Activated B cell treated with CpG ODN at 0.5 μM for 24 hours (primary cell): ENCODE measurements around the gene MAMDC2. TPM values are rescaled to one million over a fixed set of nuclear protein-coding genes. Genes with fewer than 3 reads are reported as not detected.

Experiments used
- ATAC-seq: fragments of 200-7000 bp; cut with Tn5 transposase; one replicate; pipeline ENCODE4 v1.10.0; 2021; ENCODE audit warnings: low read depth, mild to moderate bottlenecking, moderate library complexity
- CTCF ChIA-PET: fragments of 350-600 bp; sonication (Branson Sonifier 250); formaldehyde crosslinking; loops from one replicate; lab custom pipeline; 2021; ENCODE audit warnings: antibody characterized with exemption; lab: Charles Lee
- POLR2A ChIA-PET: fragments of 350-600 bp; sonication (Branson Sonifier 250); formaldehyde crosslinking; loops from one replicate; lab custom pipeline; 2021; ENCODE audit warnings: antibody characterized with exemption; lab: Charles Lee
- DNase-seq: peaks from one replicate; pipeline ENCODE4 v3.0.0; 2022
- H3K27ac Mint-ChIP-seq: one replicate; pipeline ENCODE4 v1.8.0; 2020; ENCODE audit warnings: mixed read lengths
- H3K27me3 Mint-ChIP-seq: one replicate; pipeline ENCODE4 v1.8.0; 2021; ENCODE audit warnings: mixed read lengths
- H3K36me3 Mint-ChIP-seq: one replicate; pipeline ENCODE4 v1.8.0; 2021; ENCODE audit warnings: low read depth, mixed read lengths
- H3K4me1 Mint-ChIP-seq: one replicate; pipeline ENCODE4 v1.8.0; 2021; ENCODE audit warnings: mixed read lengths
- H3K4me3 Mint-ChIP-seq: one replicate; pipeline ENCODE4 v1.8.0; 2020; ENCODE audit warnings: mild to moderate bottlenecking, mixed read lengths
- H3K9me3 Mint-ChIP-seq: one replicate; pipeline ENCODE4 v1.8.0; 2020; ENCODE audit warnings: mixed read lengths
- CTCF ChIP-seq: fragments of 200-600 bp; IDR thresholded peaks from one replicate; pipeline ENCODE4 v1.8.0; 2022; ENCODE audit warnings: antibody characterized with exemption, mild to moderate bottlenecking
- intact Hi-C: fragments of 100-400 bp; cut with micrococcal nuclease; formaldehyde crosslinking; loops from one replicate; pipeline ENCODE4 v1.15.1; 2024
- total RNA-seq: library from RNA; stranded (reverse); gene quantifications from 2 replicates; pipeline ENCODE4 v1.2.3, GENCODE V29; 2022

Gene MAMDC2
- total RNA-seq, 1 donor from 2014 or later: not detected

- no peak for ATAC-seq
- CTCF ChIA-PET: no interaction called here
Observed at GRCh38 chr9:70133253-70134208, 89.9 kb downstream of the MAMDC2 start.

DNA sequence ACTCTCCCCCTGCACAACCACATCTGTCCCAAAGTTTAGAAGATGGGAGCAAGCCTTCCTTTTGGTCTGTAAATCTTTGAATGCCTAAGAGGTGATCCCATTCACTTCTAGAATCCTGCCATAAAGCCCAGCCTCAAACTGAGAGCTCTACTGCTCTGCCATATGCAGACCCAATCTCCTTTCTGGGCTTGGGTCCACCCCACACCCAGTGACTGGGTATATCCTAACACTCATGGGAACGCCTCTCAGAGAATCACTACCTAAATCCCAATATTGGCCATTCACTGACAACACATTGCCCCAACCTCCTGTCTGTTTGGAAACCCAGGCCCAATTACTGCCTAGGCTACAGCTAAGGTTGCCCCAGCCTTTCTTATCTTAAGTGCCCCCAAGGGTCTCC, 90.7 kb downstream of the MAMDC2 start:
- H3K27ac Mint-ChIP-seq: no peak overlapping the region
- H3K9me3 Mint-ChIP-seq: no peaks in the 10 kb centered on the region
- TF ChIP-seq CTCF: no peak
- H3K4me1 Mint-ChIP-seq: no peaks in the 10 kb centered on the region
- CTCF ChIA-PET: no interaction called here
- H3K36me3 Mint-ChIP-seq: no peaks in the 10 kb centered on the region
- H3K27me3 Mint-ChIP-seq: no peaks in the 10 kb centered on the region
- DNase-seq (no peak), ATAC-seq (no peak)
- POLR2A ChIA-PET: no interaction called here
- no peak overlapping the region for H3K4me3 Mint-ChIP-seq
- intact Hi-C loops: no loop called here

More at GRCh38 chr9:70133253-70134208, 89.9 kb downstream of the MAMDC2 start:
- no peak overlapping the region for H3K4me3 Mint-ChIP-seq
- no peak overlapping the region for H3K27ac Mint-ChIP-seq
- H3K36me3 Mint-ChIP-seq: no peaks in the 10 kb centered on the region
- no peaks in the 10 kb centered on the region for H3K9me3 Mint-ChIP-seq
- POLR2A ChIA-PET: no interaction called here
- no peaks in the 10 kb centered on the region for H3K4me1 Mint-ChIP-seq
- H3K27me3 Mint-ChIP-seq: no peaks in the 10 kb centered on the region
- TF ChIP-seq CTCF: no peak
- intact Hi-C loops: no loop called here
- no peak for DNase-seq

DNA sequence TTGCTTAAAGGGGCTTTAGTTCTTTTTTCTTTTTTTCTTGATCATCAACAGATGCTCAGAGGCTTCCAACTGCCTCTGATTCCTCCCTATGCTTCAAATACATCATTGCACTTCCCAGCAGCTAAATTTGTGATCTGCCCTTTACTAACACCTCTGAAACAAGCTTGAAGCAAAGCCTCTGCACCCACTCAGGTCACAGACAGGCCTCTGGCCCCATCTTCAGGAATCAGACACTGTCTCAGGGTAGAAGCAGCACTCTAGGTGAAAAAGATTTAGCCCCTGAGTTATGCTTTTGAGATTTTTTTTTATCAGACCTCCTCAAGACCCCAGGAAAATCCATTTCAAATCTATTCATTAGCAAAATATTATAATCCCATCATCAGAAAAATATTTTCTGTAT, 91.5 kb downstream of the MAMDC2 start:
- Mint-ChIP-seq H3K4me1 (no peaks in the 10 kb centered on the region), H3K9me3 (no peaks in the 10 kb centered on the region), H3K4me3 (no peak overlapping the region), H3K27ac (no peak overlapping the region), H3K27me3 (no peaks in the 10 kb centered on the region), H3K36me3 (no peaks in the 10 kb centered on the region)
- intact Hi-C loops: no loop called here
- no peak for DNase-seq
- ATAC-seq: no peak
- ChIA-PET CTCF (no interaction called here), POLR2A (no interaction called here)
- TF ChIP-seq CTCF: no peak

DNA sequence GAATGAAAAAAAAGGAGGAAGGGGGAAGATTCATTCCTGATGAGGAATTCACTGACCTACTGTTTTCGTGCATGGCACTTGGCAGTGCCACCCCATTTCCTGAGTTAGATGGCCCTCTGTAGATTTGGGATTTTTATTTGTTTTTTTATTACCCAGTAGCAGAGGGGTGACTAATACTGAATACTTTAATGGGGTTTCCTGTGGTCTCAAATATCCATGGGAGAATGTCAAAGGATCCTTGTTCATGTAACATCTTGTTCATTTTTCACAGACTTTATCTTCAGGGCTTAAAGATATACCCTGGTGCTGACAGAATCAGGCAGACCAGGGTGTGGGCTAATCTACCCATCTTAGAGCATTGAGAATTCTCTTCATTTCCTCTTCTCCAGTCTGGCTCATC, 93.0 kb downstream of the MAMDC2 start:
- intact Hi-C loops: no loop called here
- Mint-ChIP-seq H3K9me3 (no peaks in the 10 kb centered on the region), H3K36me3 (no peaks in the 10 kb centered on the region), H3K4me3 (no peak overlapping the region), H3K27me3 (peaks cover 1% of the 10 kb centered on the region), H3K4me1 (no peaks in the 10 kb centered on the region), H3K27ac (no peak overlapping the region)
- CTCF ChIA-PET: no interaction called here
- TF ChIP-seq CTCF: no peak
- ATAC-seq (no peak), DNase-seq (no peak)
- POLR2A ChIA-PET: no interaction called here

DNA sequence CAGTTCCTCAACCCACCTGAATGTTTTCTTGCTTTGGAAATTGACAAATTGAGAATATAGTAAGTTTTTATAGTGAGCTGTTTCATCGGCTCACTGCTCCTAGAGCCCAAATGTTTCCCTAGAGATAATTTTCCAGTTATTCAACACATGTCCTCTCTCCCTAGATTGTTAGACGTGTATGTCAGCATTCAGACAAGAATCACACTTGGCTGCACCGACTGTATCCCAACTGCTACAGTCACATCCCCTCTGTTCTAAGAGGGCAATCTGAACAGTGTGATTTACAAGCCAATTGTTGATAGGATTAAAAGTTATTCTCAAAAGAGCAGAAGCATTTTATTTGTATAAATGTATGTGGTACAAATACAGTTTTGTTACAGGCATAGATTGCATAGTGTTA, 93.9 kb downstream of the MAMDC2 start:
- Mint-ChIP-seq H3K9me3 (no peaks in the 10 kb centered on the region), H3K4me1 (no peaks in the 10 kb centered on the region), H3K27ac (no peak overlapping the region), H3K27me3 (peaks cover 6% of the 10 kb centered on the region), H3K4me3 (no peak overlapping the region), H3K36me3 (no peaks in the 10 kb centered on the region)
- TF ChIP-seq CTCF: no peak
- ATAC-seq (no peak), DNase-seq (no peak)
- CTCF ChIA-PET: no interaction called here
- POLR2A ChIA-PET: no interaction called here
- intact Hi-C loops: no loop called here
